GM19397 (cell line): ENCODE measurements around the gene RAPGEFL1.
"Not testable (repeated sequence)": the region's sequence is repeated elsewhere in the genome, so short reads cannot be mapped to it uniquely, and the experiment has no call there.

Experiments
- ATAC-seq: cut with Tn5 transposase; IDR thresholded peaks from one replicate; pipeline ENCODE4 v1.9.1; 2021; ENCODE audit warnings: mild to moderate bottlenecking, moderate library complexity; ENCODE audit not compliant: unreplicated experiment

RAPGEFL1 gene

GRCh38 chr17:40177275-40177874, at the start of gene RAPGEFL1:
TSS of gene RAPGEFL1 (plus strand) at chr17:40177470. CDS start at chr17:40177862, 392 bp downstream.
- peak; percentile 53 for ATAC-seq

GRCh38 chr17:40129498-40129897, 47.8 kb upstream of the RAPGEFL1 start:
- ATAC-seq = no peak

DNA sequence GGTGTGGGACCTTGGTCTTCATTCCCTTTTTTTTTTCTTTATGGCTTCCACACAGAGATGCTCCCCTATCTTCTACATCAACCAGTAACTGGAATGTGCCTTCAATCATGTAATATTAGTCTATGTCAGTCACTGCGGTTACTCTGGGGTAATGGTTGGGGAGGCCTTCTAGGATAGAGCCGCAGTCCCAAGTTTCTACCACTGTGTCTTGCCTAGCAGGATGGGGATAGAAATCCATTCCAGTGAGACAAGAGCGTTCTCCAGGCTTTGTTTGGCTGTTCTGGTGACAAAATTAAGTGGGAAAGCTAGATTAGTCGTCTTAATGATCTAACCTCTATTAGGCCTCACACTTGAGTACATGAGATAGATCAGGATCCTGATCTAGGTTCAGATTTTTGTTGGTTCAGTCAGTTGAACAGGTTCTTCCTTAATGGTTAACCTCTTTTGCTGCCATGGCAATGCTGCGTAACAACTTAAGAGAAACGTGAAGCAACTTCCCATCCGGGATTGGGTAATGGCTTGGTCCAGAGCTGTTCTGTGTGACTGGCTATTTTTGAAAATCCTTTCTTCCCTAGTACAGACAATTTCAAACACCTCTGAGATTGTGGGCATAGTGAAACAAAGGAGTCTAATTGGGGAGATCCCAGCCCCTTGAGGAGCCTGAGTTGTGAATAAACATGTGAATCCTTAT, 46.8 kb upstream of the RAPGEFL1 start:
- ATAC-seq = no peak

DNA sequence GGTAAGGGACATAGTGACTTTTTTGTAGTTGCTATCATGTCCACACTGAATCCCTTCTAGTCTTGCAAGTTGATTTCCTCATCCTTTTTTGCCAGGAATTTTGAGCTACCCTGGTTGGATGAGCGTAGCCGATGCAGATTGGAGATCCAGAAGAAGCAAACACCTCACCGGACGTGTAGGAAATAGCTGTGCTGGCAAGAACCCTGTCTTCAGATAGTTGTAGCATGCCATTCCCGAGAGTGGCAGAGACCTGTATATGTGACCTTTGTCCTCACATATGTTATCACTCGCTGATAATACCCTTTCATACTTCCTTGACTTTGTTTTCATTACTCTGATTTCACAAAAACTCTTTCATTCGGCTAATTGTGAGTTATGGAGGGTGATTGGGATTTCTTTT, 43.1 kb upstream of the RAPGEFL1 start:
- ATAC-seq = no peak

GRCh38 chr17:40135817-40136216, 41.5 kb upstream of the RAPGEFL1 start:
- ATAC-seq = no peak

DNA sequence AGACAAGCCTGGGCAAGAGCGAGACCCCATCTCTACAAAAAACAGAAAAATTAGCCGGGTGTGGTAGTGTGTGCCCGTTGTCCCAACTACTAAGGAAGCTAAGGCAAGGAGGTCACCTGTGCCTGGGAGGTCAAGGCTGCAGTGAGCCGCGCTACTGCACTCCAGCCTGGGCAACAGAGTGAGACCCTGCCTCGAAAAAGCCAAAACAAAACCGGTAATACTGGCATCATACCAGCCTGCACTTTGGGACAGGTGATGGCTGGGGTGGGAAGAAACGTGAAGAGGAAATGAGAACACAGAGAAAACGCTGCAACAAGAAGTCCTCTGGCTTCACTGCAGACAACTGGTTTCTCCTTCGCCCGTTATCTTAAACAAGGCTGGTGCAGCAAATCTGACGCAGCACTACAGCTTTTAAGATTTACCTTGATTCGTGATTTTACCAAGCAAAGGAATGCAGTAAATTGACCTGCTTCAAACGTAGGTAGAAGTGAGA, 37.7 kb upstream of the RAPGEFL1 start:
- ATAC-seq = no peak

DNA sequence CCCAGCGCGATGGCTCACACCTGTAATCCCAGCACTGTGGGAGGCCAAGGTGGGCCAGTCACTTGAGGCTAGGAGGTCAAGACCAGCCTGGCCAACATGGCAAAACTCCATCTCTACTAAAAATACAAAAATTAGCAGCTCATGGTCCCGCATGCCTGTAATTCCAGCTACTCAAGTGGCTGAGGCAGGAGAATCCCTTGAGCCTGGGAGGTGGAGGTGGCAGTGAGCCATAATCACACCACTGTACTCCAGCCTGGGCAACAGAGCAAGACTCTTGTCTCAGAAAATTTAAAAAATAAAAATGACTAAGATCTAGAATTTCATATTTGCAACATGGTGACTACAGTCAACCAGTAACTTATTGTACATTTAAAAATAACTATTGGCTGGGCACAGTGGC, 34.1 kb upstream of the RAPGEFL1 start:
- not testable (repeated sequence) for ATAC-seq

- ATAC-seq = no peak
Measured at GRCh38 chr17:40145476-40145875, 31.8 kb upstream of the RAPGEFL1 start.

- ATAC-seq = no peak
Measured at GRCh38 chr17:40148527-40148926, 28.7 kb upstream of the RAPGEFL1 start.

- ATAC-seq = no peak
Measured at GRCh38 chr17:40150276-40150675, 27.0 kb upstream of the RAPGEFL1 start.

DNA sequence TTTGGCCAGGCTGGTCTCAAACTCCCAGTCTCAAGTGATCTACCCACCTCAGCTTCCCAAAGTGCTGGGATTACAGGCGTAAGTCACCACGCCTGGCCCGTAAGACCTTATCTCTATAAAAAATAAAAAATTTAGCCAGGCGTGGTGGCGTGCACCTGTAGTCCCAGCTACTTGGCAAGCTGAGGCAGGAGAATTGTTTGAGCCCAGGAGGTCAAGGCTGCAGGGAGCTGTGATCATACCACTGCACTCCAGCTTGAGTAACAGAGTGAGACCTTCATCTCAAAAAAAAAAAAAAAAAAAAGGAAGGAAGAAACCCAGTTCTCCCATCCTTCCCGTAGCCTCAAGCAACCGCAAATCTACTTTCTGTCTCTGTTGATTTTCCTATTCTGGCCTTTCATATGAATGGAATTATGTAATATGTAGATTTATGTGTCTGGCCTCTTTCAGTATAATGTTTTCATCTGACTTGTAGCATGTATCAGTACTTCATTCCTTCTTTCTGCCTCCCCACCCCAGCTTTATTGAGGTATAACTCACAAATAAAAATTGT, 25.8 kb upstream of the RAPGEFL1 start:
- no peak for ATAC-seq

DNA sequence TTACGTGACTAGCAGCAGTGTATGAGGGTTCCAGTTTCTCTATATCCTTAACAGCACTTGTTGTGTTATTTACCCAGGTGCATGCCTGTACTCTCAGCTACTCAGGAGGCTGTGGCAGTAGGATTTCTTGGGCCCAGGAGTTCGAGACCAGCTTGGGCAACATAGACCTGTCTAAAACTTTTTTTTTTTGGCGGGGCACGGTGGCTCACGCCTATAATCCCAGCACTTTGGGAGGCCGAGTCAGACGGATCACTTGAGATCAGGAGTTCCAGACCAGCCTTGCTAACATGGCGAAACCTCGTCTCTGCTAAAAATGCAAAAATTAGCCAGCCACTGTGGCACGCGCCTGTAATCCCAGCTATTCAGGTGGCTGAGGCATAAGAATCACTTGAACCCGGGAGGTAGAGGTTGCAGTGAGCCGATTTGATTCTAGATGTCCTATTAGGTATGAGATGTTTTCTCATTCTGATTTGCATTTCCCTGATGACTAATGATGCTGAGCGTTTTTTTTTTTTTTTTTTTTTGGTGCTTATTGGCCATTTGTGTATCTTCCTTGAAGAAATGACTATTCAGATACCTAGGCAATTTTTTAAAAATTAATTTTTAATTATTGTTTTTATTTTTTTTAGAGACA, 23.6 kb upstream of the RAPGEFL1 start:
- no peak for ATAC-seq

DNA sequence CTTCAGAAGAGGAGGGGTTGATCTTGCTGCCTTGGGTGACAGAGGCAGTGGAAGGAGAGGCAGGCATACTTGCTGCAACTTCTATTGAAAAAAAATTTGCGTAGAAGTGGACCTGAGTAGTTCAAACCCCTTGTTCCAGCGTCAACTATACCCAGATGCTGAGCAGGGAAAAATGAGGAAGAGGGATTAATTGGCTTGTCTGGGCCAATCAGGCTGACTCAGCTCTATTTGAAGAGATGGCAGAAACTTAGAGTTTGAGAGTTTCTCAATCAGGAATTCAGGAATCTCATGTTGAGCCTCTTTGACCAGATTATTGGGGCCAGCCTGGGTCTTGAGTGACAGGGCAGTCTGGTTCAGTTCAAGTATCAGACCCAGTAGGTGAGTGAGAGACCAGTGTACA, 19.3 kb upstream of the RAPGEFL1 start:
- no peak for ATAC-seq

GRCh38 chr17:40158438-40159013, 18.7 kb upstream of the RAPGEFL1 start:
- no peak for ATAC-seq

DNA sequence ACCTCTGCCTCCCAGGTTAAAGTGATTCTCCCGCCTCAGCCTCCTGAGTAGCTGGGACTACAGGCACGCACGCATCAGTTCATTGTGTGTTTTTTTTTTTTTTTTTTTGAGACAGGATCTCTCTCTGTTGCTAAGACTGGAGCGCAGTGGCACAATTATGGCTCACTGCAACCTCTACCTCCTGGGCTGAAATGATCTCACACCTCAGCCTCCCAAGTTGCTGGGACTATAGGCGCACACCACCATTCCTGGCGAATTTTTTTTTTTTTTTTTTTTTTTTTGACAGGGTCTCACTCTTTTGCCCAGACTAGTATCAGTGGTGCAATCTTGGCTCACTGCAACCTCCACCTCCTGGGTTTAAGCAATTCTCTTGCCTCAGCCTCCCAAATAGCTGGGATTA, 17.8 kb upstream of the RAPGEFL1 start:
- no peak for ATAC-seq

- ATAC-seq = no peak
Measured at GRCh38 chr17:40167685-40168261, 9.5 kb upstream of the RAPGEFL1 start.

GRCh38 chr17:40168262-40168832, 8.9 kb upstream of the RAPGEFL1 start:
- ATAC-seq = no peak

- no peak for ATAC-seq
Measured at GRCh38 chr17:40170325-40170724, 6.9 kb upstream of the RAPGEFL1 start.

GRCh38 chr17:40171750-40172149, 5.5 kb upstream of the RAPGEFL1 start:
- no peak for ATAC-seq

DNA sequence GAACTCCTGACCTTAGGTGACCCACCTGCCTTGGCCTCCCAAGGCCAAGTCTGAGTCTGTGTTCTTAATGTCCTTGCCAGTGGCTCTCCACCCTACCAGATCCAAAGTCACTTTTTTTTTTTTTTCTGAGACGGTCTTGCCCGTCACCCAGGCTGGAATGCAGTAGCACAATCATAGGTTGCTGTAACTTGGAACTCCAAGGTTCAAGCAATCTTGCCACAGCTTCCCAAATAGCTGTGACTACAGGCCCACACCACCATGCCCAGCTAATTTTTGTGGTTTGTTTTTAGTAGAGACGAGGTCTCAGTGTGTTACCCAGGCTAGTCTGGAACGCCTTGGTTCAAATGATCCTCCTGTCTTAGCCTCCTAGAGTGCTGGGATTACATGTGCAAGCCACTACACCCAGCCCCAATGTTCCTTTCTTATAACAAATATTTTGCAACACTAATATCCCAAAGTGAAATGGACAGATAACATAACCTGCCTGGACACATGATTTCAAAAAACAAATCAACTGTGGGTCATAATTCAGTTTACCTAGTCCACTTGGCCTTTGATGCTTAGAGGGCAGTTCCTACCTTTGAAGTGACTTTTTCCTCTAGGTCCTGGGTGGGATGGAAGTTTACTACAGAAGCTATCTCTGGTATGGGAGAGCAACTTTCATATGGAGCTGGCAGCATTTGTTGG, 4.0 kb upstream of the RAPGEFL1 start:
- ATAC-seq = no peak
